ENCODE results near the gene SLC4A11.
"Not testable (repeated sequence)": the region's sequence is repeated elsewhere in the genome, so short reads cannot be mapped to it uniquely, and the experiment has no call there.

The SLC4A11 gene

GRCh38 chr20:3183896-3184612, 54.9 kb downstream of the SLC4A11 start:
- H2AFZ ChIP-seq (ENCODE audit: low read depth, low read length, severe bottlenecking), result no peak overlapping the region
- no peaks in the 10 kb centered on the region for H3K9me2 ChIP-seq (replicated peaks; ENCODE audit: insufficient read depth, low read length)
- no peaks in the 10 kb centered on the region for H3K36me3 ChIP-seq (ENCODE audit: low read length)
- no peak overlapping the region for H3K4me3 ChIP-seq (ENCODE audit: insufficient read depth, low read length, poor library complexity, severe bottlenecking)
- peaks cover 3% of the 10 kb centered on the region; the same call in 1 of the 2 replicates for H3F3A ChIP-seq (ENCODE audit: insufficient read depth)
- no peak overlapping the region for H3K4me2 ChIP-seq (ENCODE audit: low read depth, low read length, poor library complexity, severe bottlenecking)
- TF ChIP-seq EZH2phosphoT487 (conservative IDR thresholded peaks at IDR 0.05; ENCODE audit: low read length) (no peak), CTCF (IDR thresholded peaks at IDR 0.05; ENCODE audit: insufficient read depth, low read length, poor library complexity, severe bottlenecking) (no peak)
- no peaks in the 10 kb centered on the region for H3K79me2 ChIP-seq (ENCODE audit: insufficient read depth, low read length)
- no peaks in the 10 kb centered on the region for H4K20me1 ChIP-seq (ENCODE audit: low read depth, low read length)
- H3K9ac ChIP-seq (ENCODE audit: low read length), result no peak overlapping the region
- H3K9me3 ChIP-seq (ENCODE audit: insufficient read depth, low read length), result no peaks in the 10 kb centered on the region
- H3K27me3 ChIP-seq (ENCODE audit: low read length), result no peaks in the 10 kb centered on the region
- H3K27ac ChIP-seq (ENCODE audit: low read depth, low read length), result no peak overlapping the region

DNA sequence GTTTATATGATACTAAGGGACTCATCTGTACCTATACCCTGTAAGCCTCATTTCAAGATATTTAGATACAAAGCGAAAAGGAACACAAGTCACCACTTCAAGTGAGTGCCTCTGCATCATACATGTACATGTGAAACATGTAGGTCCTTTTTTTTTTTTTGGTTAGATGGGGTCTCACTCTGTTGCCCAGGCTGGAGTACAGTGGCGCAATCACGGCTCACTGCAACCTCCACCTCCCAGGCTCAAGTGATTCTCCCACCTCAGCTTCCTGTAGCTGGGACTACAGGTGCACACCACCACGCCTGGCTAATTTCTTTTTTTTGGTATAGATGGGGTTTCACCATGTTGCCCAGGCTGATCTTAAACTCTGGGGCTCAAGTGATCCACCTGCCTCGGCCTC, 56.6 kb downstream of the SLC4A11 start:
- not testable (repeated sequence) for H2AFZ ChIP-seq (ENCODE audit: low read depth, low read length, severe bottlenecking)

DNA sequence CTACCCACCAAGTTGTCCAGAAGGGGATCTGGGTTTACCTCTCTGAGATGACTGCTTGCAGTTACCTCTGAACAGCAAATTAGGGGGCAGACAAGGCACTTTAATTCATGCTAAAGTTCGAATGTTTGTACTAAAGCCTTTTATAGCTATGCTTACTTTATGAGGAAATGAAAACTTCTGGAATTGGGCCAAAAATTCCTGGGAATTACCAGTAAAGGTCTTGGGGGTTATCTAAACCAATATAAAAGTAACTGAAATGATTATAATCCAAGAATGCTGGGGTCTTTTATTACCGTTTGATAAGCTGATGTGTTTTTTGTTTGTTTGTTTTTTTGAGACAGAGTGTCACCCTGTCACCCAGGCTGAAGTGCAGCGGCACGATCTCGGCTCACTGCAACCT, 57.7 kb downstream of the SLC4A11 start:
- Histone ChIP-seq H3K79me2 (ENCODE audit: insufficient read depth, low read length) (no peaks in the 10 kb centered on the region), H3K9me3 (ENCODE audit: insufficient read depth, low read length) (no peaks in the 10 kb centered on the region)
- no peak for TF ChIP-seq EZH2phosphoT487 (conservative IDR thresholded peaks at IDR 0.05; ENCODE audit: low read length)
- TF ChIP-seq CTCF (IDR thresholded peaks at IDR 0.05; ENCODE audit: insufficient read depth, low read length, poor library complexity, severe bottlenecking), result no peak

More for the DNA sequence above, 56.6 kb downstream of the SLC4A11 start:
- not testable (repeated sequence) for H3K27me3 ChIP-seq (ENCODE audit: low read length); H3K9ac ChIP-seq (ENCODE audit: low read length); H3K27ac ChIP-seq (ENCODE audit: low read depth, low read length); H3K9me2 ChIP-seq (replicated peaks; ENCODE audit: insufficient read depth, low read length); H3K4me3 ChIP-seq (ENCODE audit: insufficient read depth, low read length, poor library complexity, severe bottlenecking); H3K9me3 ChIP-seq (ENCODE audit: insufficient read depth, low read length); H3F3A ChIP-seq (ENCODE audit: insufficient read depth); H3K4me2 ChIP-seq (ENCODE audit: low read depth, low read length, poor library complexity, severe bottlenecking); H3K79me2 ChIP-seq (ENCODE audit: insufficient read depth, low read length); H3K36me3 ChIP-seq (ENCODE audit: low read length); H4K20me1 ChIP-seq (ENCODE audit: low read depth, low read length)

GRCh38 chr20:3180319-3180718, 58.7 kb downstream of the SLC4A11 start:
- H3K9me2 ChIP-seq (replicated peaks; ENCODE audit: insufficient read depth, low read length), result no peaks in the 10 kb centered on the region
- no peak for TF ChIP-seq CTCF (IDR thresholded peaks at IDR 0.05; ENCODE audit: insufficient read depth, low read length, poor library complexity, severe bottlenecking)
- no peak for TF ChIP-seq EZH2phosphoT487 (conservative IDR thresholded peaks at IDR 0.05; ENCODE audit: low read length)
- H3K27ac ChIP-seq (ENCODE audit: low read depth, low read length), result no peak overlapping the region
- H3F3A ChIP-seq (ENCODE audit: insufficient read depth), result peaks cover 4% of the 10 kb centered on the region; the same call in 1 of the 2 replicates
- H3K27me3 ChIP-seq (ENCODE audit: low read length), result no peaks in the 10 kb centered on the region
- H3K4me2 ChIP-seq (ENCODE audit: low read depth, low read length, poor library complexity, severe bottlenecking), result no peak overlapping the region
- no peaks in the 10 kb centered on the region for H4K20me1 ChIP-seq (ENCODE audit: low read depth, low read length)
- H3K79me2 ChIP-seq (ENCODE audit: insufficient read depth, low read length), result no peaks in the 10 kb centered on the region
- H3K9me3 ChIP-seq (ENCODE audit: insufficient read depth, low read length), result no peaks in the 10 kb centered on the region
- no peak overlapping the region for H3K4me3 ChIP-seq (ENCODE audit: insufficient read depth, low read length, poor library complexity, severe bottlenecking)
- H3K36me3 ChIP-seq (ENCODE audit: low read length), result no peaks in the 10 kb centered on the region
- no peak overlapping the region for H2AFZ ChIP-seq (ENCODE audit: low read depth, low read length, severe bottlenecking)
- H3K9ac ChIP-seq (ENCODE audit: low read length), result no peak overlapping the region

More for the DNA sequence above, 57.7 kb downstream of the SLC4A11 start:
- Histone ChIP-seq H3K36me3 (ENCODE audit: low read length) (no peaks in the 10 kb centered on the region), H3K4me2 (ENCODE audit: low read depth, low read length, poor library complexity, severe bottlenecking) (no peak overlapping the region), H3F3A (ENCODE audit: insufficient read depth) (no peaks in the 10 kb centered on the region), H3K4me3 (ENCODE audit: insufficient read depth, low read length, poor library complexity, severe bottlenecking) (no peak overlapping the region), H2AFZ (ENCODE audit: low read depth, low read length, severe bottlenecking) (no peak overlapping the region), H4K20me1 (ENCODE audit: low read depth, low read length) (no peaks in the 10 kb centered on the region), H3K27ac (ENCODE audit: low read depth, low read length) (no peak overlapping the region), H3K27me3 (ENCODE audit: low read length) (no peaks in the 10 kb centered on the region), H3K9ac (ENCODE audit: low read length) (no peak overlapping the region), H3K9me2 (replicated peaks; ENCODE audit: insufficient read depth, low read length) (no peaks in the 10 kb centered on the region)
